Mucosa of descending colon (tissue), 3 donors: Measurements from ENCODE around the gene PRSS12. TPM values are rescaled to one million over a fixed set of nuclear protein-coding genes. Genes with fewer than 3 reads are reported as not detected.

ENCODE experiments used
- ATAC-seq: fragments of 200-7000 bp; cut with Tn5 transposase; one replicate; pipeline ENCODE4 v1.9.1; 2020; ENCODE audit warnings: mild to moderate bottlenecking, moderate library complexity
- DNase-seq, 3 donors: peaks; one replicate each; pipeline ENCODE4 v3.0.0-alpha.2; 2020
- H3K36me3 ChIP-seq: fragments of 200-600 bp; one replicate; pipeline ENCODE4 v1.8.0; 2021; ENCODE audit warnings: low read depth, mild to moderate bottlenecking
- H3K4me1 ChIP-seq: fragments of 200-600 bp; one replicate; pipeline ENCODE4 v1.8.0; 2021; ENCODE audit warnings: low read depth, mild to moderate bottlenecking
- H3K4me3 ChIP-seq: fragments of 200-600 bp; one replicate; pipeline ENCODE4 v1.8.0; 2021; ENCODE audit warnings: mild to moderate bottlenecking
- H3K9me3 ChIP-seq: fragments of 200-600 bp; one replicate; pipeline ENCODE4 v1.8.0; 2021; ENCODE audit warnings: mild to moderate bottlenecking
- intact Hi-C, 2 donors: fragments of 100-400 bp; cut with DNase I in 1 of 2; cut with micrococcal nuclease in 1 of 2; formaldehyde crosslinking; loops; one replicate each; pipeline versions ENCODE4 v1.11.0 to v1.11.1; 2022; cut with DNase I, micrococcal nuclease
- total RNA-seq, 3 donors: library from RNA; stranded (reverse); fragmentation: NEBNext Ultra II Directional in 2 of 3; extraction: Animal tissue kit (Norgen Biotek cat#: 25700) in 2 of 3; gene quantifications; one replicate each; pipeline versions ENCODE4 v1.2.1 to v1.2.4, GENCODE V29; 2021 to 2023
- TF ChIP-seq, protein P1 (sequence below): fragments of 200-600 bp; IDR thresholded peaks from one replicate; pipeline ENCODE4 v1.8.0; 2022; ENCODE audit warnings: antibody characterized with exemption, mild to moderate bottlenecking
- donor health status: DM: no; HTN: no; CAD: no; lungs with moderate emphysema.
- donor health status: DM: no; HTN: no; CAD: no.
- donor health status: DM: no; HTN: yes; CAD: no.

Gene PRSS12
- total RNA-seq, 3 donors from 2014 or later = 12.9 to 41.7 (median 31.1) TPM

DNA sequence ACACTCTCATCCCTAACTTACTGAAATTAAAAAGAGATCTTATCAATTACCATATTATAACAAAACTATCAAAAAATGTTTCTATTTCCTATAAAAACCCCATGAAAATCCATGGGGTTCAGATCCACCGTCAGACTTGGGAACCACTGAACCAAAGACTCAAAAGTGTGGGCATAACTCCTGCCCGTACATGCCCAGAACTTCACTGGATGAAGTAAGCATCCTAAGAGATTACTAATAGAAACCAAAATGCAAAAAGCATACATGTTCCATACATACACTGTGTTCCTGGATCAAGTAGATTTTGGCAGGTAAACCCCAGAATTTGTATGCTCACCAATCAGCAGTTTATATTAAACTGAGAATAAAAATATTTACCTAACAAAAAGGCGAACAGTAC is 66.1 kb downstream of the PRSS12 start:
- H3K4me1 ChIP-seq = no peaks in the 10 kb centered on the region
- intact Hi-C loops = no loop called here
- DNase-seq = no peak
- H3K9me3 ChIP-seq = no peaks in the 10 kb centered on the region
- H3K4me3 ChIP-seq = no peak overlapping the region
- no peak for ATAC-seq
- no peaks in the 10 kb centered on the region for H3K36me3 ChIP-seq
- TF ChIP-seq, protein P1, sequence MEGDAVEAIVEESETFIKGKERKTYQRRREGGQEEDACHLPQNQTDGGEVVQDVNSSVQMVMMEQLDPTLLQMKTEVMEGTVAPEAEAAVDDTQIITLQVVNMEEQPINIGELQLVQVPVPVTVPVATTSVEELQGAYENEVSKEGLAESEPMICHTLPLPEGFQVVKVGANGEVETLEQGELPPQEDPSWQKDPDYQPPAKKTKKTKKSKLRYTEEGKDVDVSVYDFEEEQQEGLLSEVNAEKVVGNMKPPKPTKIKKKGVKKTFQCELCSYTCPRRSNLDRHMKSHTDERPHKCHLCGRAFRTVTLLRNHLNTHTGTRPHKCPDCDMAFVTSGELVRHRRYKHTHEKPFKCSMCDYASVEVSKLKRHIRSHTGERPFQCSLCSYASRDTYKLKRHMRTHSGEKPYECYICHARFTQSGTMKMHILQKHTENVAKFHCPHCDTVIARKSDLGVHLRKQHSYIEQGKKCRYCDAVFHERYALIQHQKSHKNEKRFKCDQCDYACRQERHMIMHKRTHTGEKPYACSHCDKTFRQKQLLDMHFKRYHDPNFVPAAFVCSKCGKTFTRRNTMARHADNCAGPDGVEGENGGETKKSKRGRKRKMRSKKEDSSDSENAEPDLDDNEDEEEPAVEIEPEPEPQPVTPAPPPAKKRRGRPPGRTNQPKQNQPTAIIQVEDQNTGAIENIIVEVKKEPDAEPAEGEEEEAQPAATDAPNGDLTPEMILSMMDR = no peak

DNA sequence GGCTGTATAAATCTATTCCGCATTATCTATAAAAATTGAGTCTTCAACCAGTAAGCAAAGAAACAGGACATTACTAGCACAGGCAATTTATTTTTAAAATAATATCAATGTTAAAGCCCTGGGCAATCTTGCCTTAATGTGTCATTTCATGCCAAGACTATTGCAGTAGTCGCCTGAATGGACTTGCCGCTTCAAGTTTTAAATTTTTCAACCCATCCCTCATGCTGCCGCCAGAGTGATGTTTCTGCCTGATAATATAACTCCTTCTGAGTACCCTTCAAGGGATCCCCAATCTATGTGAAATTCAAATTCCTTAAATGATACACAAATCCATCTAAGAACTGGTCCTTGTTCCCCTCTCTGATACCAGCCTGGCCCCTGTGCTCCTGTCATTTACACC is 66.9 kb downstream of the PRSS12 start:
- ATAC-seq (no peak), DNase-seq (no peak)
- Histone ChIP-seq H3K4me1 (peaks cover 2% of the 10 kb centered on the region), H3K9me3 (no peaks in the 10 kb centered on the region), H3K36me3 (no peaks in the 10 kb centered on the region), H3K4me3 (no peak overlapping the region)
- intact Hi-C loops = no loop called here
- TF ChIP-seq, protein P1 = no peak

DNA sequence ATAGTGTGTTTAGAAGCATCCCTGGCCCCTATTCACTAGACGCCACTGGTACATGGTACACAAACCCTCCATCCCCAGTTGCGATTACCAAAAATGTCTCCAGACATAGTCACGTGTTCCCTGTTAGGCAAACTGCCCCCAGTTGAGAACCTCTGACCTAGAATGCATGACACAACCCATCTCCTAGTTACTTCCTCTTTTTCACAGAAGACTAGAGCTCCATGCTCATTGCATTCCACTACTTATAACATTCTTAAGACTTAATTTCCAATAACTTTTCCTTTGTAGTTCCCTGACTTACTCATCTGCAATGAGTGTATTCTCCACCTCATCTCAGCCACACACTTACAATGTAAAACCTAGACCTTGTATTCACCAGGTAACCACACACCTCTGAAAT is 68.6 kb downstream of the PRSS12 start:
- ATAC-seq (no peak), DNase-seq (no peak)
- no peaks in the 10 kb centered on the region for H3K9me3 ChIP-seq
- TF ChIP-seq, protein P1 = no peak
- no peak overlapping the region for H3K4me3 ChIP-seq
- H3K36me3 ChIP-seq = no peaks in the 10 kb centered on the region
- peaks cover 15% of the 10 kb centered on the region for H3K4me1 ChIP-seq
- intact Hi-C loops = loop anchor here in 1 of 2 donors (5.0 kb wide), 1 partner anchor 68 kb away; the partner anchor contains the start of gene PRSS12

DNA sequence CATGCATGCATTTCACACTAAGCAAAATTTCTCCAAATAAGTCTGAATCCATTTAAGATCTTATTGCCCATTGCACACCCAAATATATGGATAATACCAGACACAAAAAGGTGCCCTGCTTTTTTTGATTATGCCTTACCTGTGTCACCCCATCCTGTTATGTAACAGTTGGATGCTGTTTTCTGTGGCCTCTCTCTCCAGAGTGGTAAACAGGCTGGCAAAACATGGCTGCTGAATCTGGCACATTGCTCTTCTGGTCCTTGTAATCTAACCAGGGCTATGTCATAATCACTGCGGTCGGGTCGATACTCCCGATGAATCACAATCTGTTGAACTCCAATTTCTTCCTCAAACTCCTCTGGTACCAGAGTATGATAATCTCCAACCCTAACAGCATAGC is 70.1 kb downstream of the PRSS12 start:
- no peaks in the 10 kb centered on the region for H3K36me3 ChIP-seq
- DNase-seq = no peak
- no peak overlapping the region for H3K4me3 ChIP-seq
- H3K9me3 ChIP-seq = no peaks in the 10 kb centered on the region
- peaks cover 15% of the 10 kb centered on the region for H3K4me1 ChIP-seq
- intact Hi-C loops = loop anchor here in 1 of 2 donors (5.0 kb wide), 1 partner anchor 70 kb away; the partner anchor contains the start of gene PRSS12
- TF ChIP-seq, protein P1 = no peak
- no peak for ATAC-seq

DNA sequence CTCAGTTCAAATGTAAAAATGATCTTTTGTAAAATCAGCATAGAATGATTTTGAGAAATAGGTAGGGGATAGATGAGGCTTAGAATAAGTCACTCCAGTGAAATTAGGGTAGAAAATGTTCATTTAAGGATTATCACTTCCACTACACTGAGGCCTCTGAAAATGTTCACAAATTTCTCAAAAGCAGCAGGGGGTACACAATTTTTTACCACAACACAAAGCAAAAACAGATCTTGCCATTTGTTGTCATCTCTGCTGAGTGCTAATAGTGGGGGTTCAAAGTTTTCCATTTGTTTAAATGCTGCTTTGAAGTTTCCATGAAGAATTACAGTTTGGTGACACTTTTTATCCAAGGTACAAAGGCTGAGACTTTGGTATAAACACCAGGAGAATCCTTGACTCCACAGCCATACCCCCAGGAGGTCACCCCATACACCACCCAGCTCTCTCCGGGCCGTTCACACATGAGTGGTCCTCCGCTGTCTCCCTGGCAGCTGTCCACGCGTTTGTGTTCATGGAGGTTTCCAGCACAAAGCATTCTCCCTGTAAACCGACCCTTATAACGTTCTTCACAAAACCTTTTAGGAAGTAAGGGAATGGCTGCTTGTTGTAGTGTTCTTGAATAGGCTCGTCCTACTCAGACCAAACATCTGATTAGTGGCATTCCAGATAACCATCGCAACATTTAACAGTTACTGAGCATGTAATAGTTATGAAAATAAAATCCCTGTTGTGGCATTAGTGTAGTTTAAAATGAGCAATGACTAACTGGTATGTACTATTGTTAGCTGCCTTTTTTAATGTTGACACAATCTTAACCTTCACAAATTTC is 71.0 kb downstream of the PRSS12 start:
- TF ChIP-seq, protein P1 = no peak
- H3K4me1 ChIP-seq = peaks cover 18% of the 10 kb centered on the region
- no peaks in the 10 kb centered on the region for H3K36me3 ChIP-seq
- H3K4me3 ChIP-seq = no peak overlapping the region
- ATAC-seq (no peak), DNase-seq (peak in 1 of 3 donors; percentile 58)
- intact Hi-C loops = loop anchor here in 1 of 2 donors (5.0 kb wide), 1 partner anchor 70 kb away; the partner anchor contains the start of gene PRSS12
- H3K9me3 ChIP-seq = no peaks in the 10 kb centered on the region
